Hepatocyte (in vitro differentiated cells): Measurements from ENCODE around the gene SGO2.

ENCODE experiments used
- EZH2 ChIP-seq: fragments of 200-600 bp; sonication (generic); IDR thresholded peaks from 2 replicates; pipeline ENCODE4 v1.6.1; 2016; ENCODE audit warnings: antibody characterized with exemption, mild to moderate bottlenecking, borderline replicate concordance
- EZH2phosphoT487 ChIP-seq: fragments of 200-600 bp; sonication (generic); IDR thresholded peaks from one replicate; pipeline ENCODE4 v1.6.1; 2018; ENCODE audit warnings: antibody characterized with exemption, mild to moderate bottlenecking, low read depth, moderate library complexity; ENCODE audit not compliant: unreplicated experiment, severe bottlenecking
- TF ChIP-seq, protein P1 (sequence below): fragments of 200-600 bp; sonication (generic); IDR thresholded peaks from 2 replicates; pipeline ENCODE4 v1.5.1; 2016; ENCODE audit warnings: antibody characterized with exemption, mild to moderate bottlenecking; ENCODE audit not compliant: poor library complexity

DNA sequence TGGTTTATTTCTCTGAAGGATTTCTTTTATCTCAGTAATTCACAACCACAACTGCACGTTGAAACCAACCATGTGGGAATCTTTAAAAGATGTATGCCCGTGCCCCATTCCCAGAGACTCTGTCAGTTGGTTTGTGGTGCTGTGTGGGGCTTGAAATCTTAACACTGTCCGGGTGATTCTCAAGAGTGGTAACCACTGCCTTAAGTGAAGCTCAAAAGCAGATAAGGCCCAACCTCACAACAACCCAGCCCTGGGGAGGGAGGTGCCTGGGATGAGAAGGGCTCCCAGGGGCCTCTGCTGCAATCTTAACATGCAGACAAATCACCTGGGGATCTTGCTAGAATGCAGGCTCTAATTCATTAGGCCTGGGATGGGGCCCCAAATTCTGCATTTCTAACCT lies 73.2 kb downstream of the SGO2 start:
- TF ChIP-seq, protein P1, sequence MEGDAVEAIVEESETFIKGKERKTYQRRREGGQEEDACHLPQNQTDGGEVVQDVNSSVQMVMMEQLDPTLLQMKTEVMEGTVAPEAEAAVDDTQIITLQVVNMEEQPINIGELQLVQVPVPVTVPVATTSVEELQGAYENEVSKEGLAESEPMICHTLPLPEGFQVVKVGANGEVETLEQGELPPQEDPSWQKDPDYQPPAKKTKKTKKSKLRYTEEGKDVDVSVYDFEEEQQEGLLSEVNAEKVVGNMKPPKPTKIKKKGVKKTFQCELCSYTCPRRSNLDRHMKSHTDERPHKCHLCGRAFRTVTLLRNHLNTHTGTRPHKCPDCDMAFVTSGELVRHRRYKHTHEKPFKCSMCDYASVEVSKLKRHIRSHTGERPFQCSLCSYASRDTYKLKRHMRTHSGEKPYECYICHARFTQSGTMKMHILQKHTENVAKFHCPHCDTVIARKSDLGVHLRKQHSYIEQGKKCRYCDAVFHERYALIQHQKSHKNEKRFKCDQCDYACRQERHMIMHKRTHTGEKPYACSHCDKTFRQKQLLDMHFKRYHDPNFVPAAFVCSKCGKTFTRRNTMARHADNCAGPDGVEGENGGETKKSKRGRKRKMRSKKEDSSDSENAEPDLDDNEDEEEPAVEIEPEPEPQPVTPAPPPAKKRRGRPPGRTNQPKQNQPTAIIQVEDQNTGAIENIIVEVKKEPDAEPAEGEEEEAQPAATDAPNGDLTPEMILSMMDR, result no peak
- TF ChIP-seq EZH2phosphoT487 (no peak), EZH2 (no peak)
